Activated CD4-positive, alpha-beta T cell treated with anti-CD3 and anti-CD28 coated beads for 1 hour (primary cell): ENCODE results near the gene SIRT3.

Source experiments
- DNase-seq: peaks from one replicate; pipeline ENCODE4 v3.0.0-alpha.2; 2020

The SIRT3 gene

GRCh38 chr11:213111-213510 lies 23.0 kb downstream of the SIRT3 start:
- DNase-seq, result no peak

GRCh38 chr11:212150-213100 lies 23.7 kb downstream of the SIRT3 start:
- no peak for DNase-seq

GRCh38 chr11:211741-212140 lies 24.4 kb downstream of the SIRT3 start:
- DNase-seq, result no peak

- DNase-seq, result no peak
Measured at GRCh38 chr11:211295-211694, 24.8 kb downstream of the SIRT3 start.

- DNase-seq, result no peak
Measured at GRCh38 chr11:210803-211180, 25.4 kb downstream of the SIRT3 start.

GRCh38 chr11:210122-210802 lies 25.9 kb downstream of the SIRT3 start:
- no peak for DNase-seq

GRCh38 chr11:209275-210121 lies 26.6 kb downstream of the SIRT3 start:
- no peak for DNase-seq

- DNase-seq, result no peak
Measured at GRCh38 chr11:208917-209260, 27.3 kb downstream of the SIRT3 start.

GRCh38 chr11:208181-208916 lies 27.8 kb downstream of the SIRT3 start:
- peak; percentile 74 for DNase-seq

- DNase-seq, result no peak
Measured at GRCh38 chr11:207863-208180, 28.3 kb downstream of the SIRT3 start.

- peak; percentile 97 for DNase-seq
Measured at GRCh38 chr11:207208-207862, 28.8 kb downstream of the SIRT3 start, which contains the start of the genes BET1L and RIC8A. Gene BET1L, minus strand, starts transcription at chr11:207399. Its CDS starts 78 bp downstream, at chr11:207321. Gene RIC8A, plus strand, starts transcription at chr11:207708. Its CDS starts 1,147 bp downstream, at chr11:208855.

GRCh38 chr11:206526-207207 lies 29.5 kb downstream of the SIRT3 start:
- no peak for DNase-seq

GRCh38 chr11:206002-206384 lies 30.1 kb downstream of the SIRT3 start:
- no peak for DNase-seq

- no peak for DNase-seq
Measured at GRCh38 chr11:205221-206001, 30.7 kb downstream of the SIRT3 start.

GRCh38 chr11:204587-205109 lies 31.5 kb downstream of the SIRT3 start:
- DNase-seq, result no peak

GRCh38 chr11:203945-204586 lies 32.1 kb downstream of the SIRT3 start:
- DNase-seq, result no peak

GRCh38 chr11:203056-203944 lies 32.8 kb downstream of the SIRT3 start:
- no peak for DNase-seq

GRCh38 chr11:202490-202889 lies 33.7 kb downstream of the SIRT3 start:
- DNase-seq, result peak; percentile 7

GRCh38 chr11:201966-202365 lies 34.2 kb downstream of the SIRT3 start:
- DNase-seq, result peak; percentile 7
